ENCODE measurements around the gene FOSB. TPM values are rescaled to one million over a fixed set of nuclear protein-coding genes. Genes with fewer than 3 reads are reported as not detected.

The FOSB gene
- total and polyA plus RNA-seq, 9 of the 15 experiments (the other 6 are each of a cell fraction or from before 2014, with no cell fraction given): 0.11 to 2.7 (median 0.73) TPM

GRCh38 chr19:45523642-45524256 is 56.0 kb downstream of the FOSB start (continued):
- TF ChIP-seq RERE (CRISPR knock-in tag; IDR thresholded peaks at IDR 0.05; ENCODE audit: borderline replicate concordance) (no peak), KAT2B (IDR thresholded peaks at IDR 0.05; ENCODE audit: low read depth, low read length) (no peak), SRSF3 (IDR thresholded peaks at IDR 0.05; ENCODE audit: insufficient read depth, low read length) (no peak), ZNF263 (CRISPR knock-in tag; IDR thresholded peaks at IDR 0.05; ENCODE audit: borderline replicate concordance) (no peak), ZBTB9 (CRISPR knock-in tag; IDR thresholded peaks at IDR 0.05) (no peak), BRCA1 (IDR thresholded peaks at IDR 0.05) (no peak), BRCA1 (CRISPR knock-in tag; IDR thresholded peaks at IDR 0.05) (no peak), CBX2 (IDR thresholded peaks at IDR 0.05; ENCODE audit: insufficient read depth, low read length, poor library complexity, severe bottlenecking) (no peak), HNRNPLL (IDR thresholded peaks at IDR 0.05; ENCODE audit: low read depth, low read length, poor library complexity, severe bottlenecking) (no peak), ELF2 (CRISPR knock-in tag; IDR thresholded peaks at IDR 0.05) (no peak), ELK1 (CRISPR knock-in tag; IDR thresholded peaks at IDR 0.05) (no peak), SPI1 (IDR thresholded peaks at IDR 0.05; ENCODE audit: borderline replicate concordance, low read depth, low read length) (peak; percentile 95), EHMT2 (IDR thresholded peaks at IDR 0.05) (no peak), TCF3 (CRISPR knock-in tag; IDR thresholded peaks at IDR 0.05) (no peak), MTA3 (IDR thresholded peaks at IDR 0.05; ENCODE audit: borderline replicate concordance) (no peak; the same call in 1 of the 2 replicates), ZNF408 (CRISPR knock-in tag; IDR thresholded peaks at IDR 0.05; ENCODE audit: low read depth) (no peak), UBTF (IDR thresholded peaks at IDR 0.05; ENCODE audit: borderline replicate concordance in 1 of 2, low read depth in 2 of 2, low read length in 2 of 2) (no peak), RBM17 (IDR thresholded peaks at IDR 0.05; ENCODE audit: borderline replicate concordance, low read depth, low read length) (no peak)
